Spleen (tissue), 11 donors: ENCODE data around the gene PPP2R1B. TPM values are rescaled to one million over a fixed set of nuclear protein-coding genes. Genes with fewer than 3 reads are reported as not detected.

Experiments used
- DNase-seq: peaks from one replicate; pipeline ENCODE4 v3.0.0-alpha.2; 2020
- H3K27ac ChIP-seq, 8 donors: fragments of 200-600 bp; sonication (generic) in 7 of 8; 1 replicate in 4 of 8; 2 replicates in 4 of 8; pipeline versions ENCODE4 v1.5.0 to v1.8.0; 2016 to 2021; ENCODE audit warnings: inconsistent platforms in 4 of 8, mild to moderate bottlenecking in 4 of 8, moderate library complexity in 1 of 8
- H3K27me3 ChIP-seq, 7 donors: fragments of 200-600 bp; sonication (generic) in 6 of 7; replicated peaks in 1 of 7; 1 replicate in 4 of 7; 2 replicates in 3 of 7; pipeline versions ENCODE4 v1.5.0 to v1.8.0; 2016 to 2021; ENCODE audit warnings: inconsistent platforms in 3 of 7, mild to moderate bottlenecking in 1 of 7
- H3K36me3 ChIP-seq, 6 donors: fragments of 200-600 bp; sonication (generic) in 5 of 6; 1 replicate in 4 of 6; 2 replicates in 2 of 6; pipeline versions ENCODE4 v1.5.0 to v1.8.0; 2016 to 2021; ENCODE audit warnings: inconsistent platforms in 2 of 6
- H3K4me1 ChIP-seq, 6 donors: fragments of 200-600 bp; sonication (generic) in 5 of 6; 1 replicate in 3 of 6; 2 replicates in 3 of 6; pipeline versions ENCODE4 v1.5.0 to v1.8.0; 2016 to 2021; ENCODE audit warnings: inconsistent platforms in 3 of 6
- H3K4me3 ChIP-seq, 8 donors: fragments of 200-600 bp; sonication (generic) in 7 of 8; 1 replicate in 4 of 8; 2 replicates in 4 of 8; pipeline versions ENCODE4 v1.5.0 to v1.8.0; 2016 to 2021; ENCODE audit warnings: inconsistent platforms in 4 of 8, mild to moderate bottlenecking in 4 of 8, moderate library complexity in 2 of 8
- H3K9me3 ChIP-seq, 8 donors: fragments of 200-600 bp; sonication (generic) in 7 of 8; 1 replicate in 4 of 8; 2 replicates in 4 of 8; pipeline versions ENCODE4 v1.5.0 to v1.8.0; 2016 to 2021; ENCODE audit warnings: inconsistent platforms in 4 of 8
- POLR2A ChIP-seq, 3 donors: fragments of 450-650 bp; IDR thresholded peaks; one replicate each; pipeline ENCODE4 v1.5.1; 2017; ENCODE audit warnings: antibody characterized with exemption in 3 of 3, mild to moderate bottlenecking in 1 of 3
- POLR2AphosphoS5 ChIP-seq, 3 donors: sonication (generic); formaldehyde crosslinking; IDR thresholded peaks; one replicate each; pipeline ENCODE4 v1.5.1; 2017; ENCODE audit warnings: antibody characterized with exemption in 3 of 3
- WGBS, 5 donors: extraction: QIAGEN DNeasy Blood & Tissue Kit in 3 of 5; methylation state at CpG; one replicate each; pipeline versions ENCODE4 v1.1.5 to v1.1.7; 2013 to 2018; 5-methylcytosine and 5-hydroxymethylcytosine counted together
- intact Hi-C: fragments of 100-400 bp; cut with DNase I; formaldehyde crosslinking; loops from one replicate; pipeline ENCODE4 v1.15.0; 2023; ENCODE audit warnings: low total_unique reads
- polyA plus RNA-seq, 3 donors: library from polyadenylated mRNA; stranded (reverse); fragments of 200-250 nt; gene quantifications; one replicate each; pipeline ENCODE4 v1.2.1, GENCODE V29; 2013
- total RNA-seq, 7 donors: library from RNA; depleted of rRNA in 3 of 7; stranded (reverse); fragments of >200 nt in 3 of 7; fragmentation: NEBNext Ultra II Directional in 4 of 7; extraction: Animal tissue kit (Norgen Biotek cat#: 25700) in 4 of 7; gene quantifications; one replicate each; pipeline versions ENCODE4 v1.1.0 to v1.2.1, GENCODE V29; 2016 to 2021
- TF ChIP-seq, protein P1 (sequence below), 11 experiments: fragments of 200-600 bp in 7 of 11; fragments of 450-650 bp in 4 of 11; sonication (generic) in 4 of 11; IDR thresholded peaks in 8 of 11; conservative IDR thresholded peaks in 3 of 11; 1 replicate in 7 of 11; 2 replicates in 4 of 11; pipeline versions ENCODE4 v1.4.0 to v1.8.0; 2016 to 2021; ENCODE audit warnings: antibody characterized with exemption in 11 of 11, inconsistent platforms in 4 of 11, mild to moderate bottlenecking in 1 of 11
- donor health status: healthy with polysubstance abuse.
- donor health status: DM: no; HTN: no; CAD: no; lungs with moderate emphysema.
- donor health status: DM: no; HTN: no; CAD: no.
- donor health status: Bipolar disorder and iron deficiency.
- donor health status: healthy.
- donor health status: DM: no; HTN: no; CAD: no.
- donor health status: DM: yes; HTN: yes; CAD: no.

The PPP2R1B gene
- total and polyA plus RNA-seq, 10 donors = 4.0 to 30.3 (median 22.9) TPM

DNA sequence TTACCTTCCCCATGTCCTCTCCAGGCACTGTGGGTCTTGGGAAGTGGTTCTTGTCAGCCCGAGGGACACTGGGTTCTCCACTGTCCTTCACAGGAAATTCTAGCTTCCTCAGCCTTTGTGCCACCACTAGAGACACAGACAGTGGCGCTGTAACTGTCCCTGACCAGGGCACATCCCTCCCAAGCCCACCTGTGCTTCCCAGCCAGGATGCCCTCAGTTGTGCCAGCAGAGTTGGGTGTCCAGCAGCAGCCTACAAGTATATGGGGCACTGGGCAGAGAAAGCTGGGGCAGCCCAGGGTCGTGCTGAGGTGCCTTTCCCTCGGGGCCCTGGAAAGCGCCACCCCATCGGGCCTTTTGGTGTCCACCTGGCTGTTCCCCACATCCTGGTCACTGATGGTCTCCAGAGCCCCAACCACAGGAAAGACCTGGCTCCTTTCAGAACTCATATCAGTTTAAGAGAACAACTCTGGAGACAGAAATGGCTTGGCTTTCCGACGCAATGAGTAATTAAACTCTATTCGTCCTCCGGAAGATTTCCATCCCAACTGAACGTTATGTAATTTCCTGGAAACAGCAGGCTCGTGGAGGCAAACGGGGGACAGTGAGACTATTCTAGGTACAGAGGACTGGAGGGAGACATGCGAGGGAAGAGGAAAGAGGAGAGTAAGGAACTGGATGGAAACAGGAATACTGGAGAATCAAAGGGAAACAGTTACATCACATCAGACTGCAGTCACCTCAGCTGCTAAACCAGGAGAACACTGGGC is 28.6 kb downstream of the PPP2R1B start:
- 55 to 73% (median 59%) methylated on average over 10 to 14 of the region's 14 CpGs for WGBS, 5 donors
- DNase-seq = peak; percentile 73
- Histone ChIP-seq H3K36me3 (peaks cover 0 to 55% (median 19%) of the 10 kb centered on the region in 6 donors), H3K27me3 (no peaks in the 10 kb centered on the region), H3K4me3 (no peak overlapping the region), H3K27ac (peak overlapping the region in 7 of 8 donors; percentile 75 to 85 (median 79)), H3K9me3 (no peaks in the 10 kb centered on the region), H3K4me1 (peaks cover 0 to 51% (median 21%) of the 10 kb centered on the region in 6 donors)
- no peak for TF ChIP-seq POLR2AphosphoS5 (IDR thresholded peaks at IDR 0.05)
- TF ChIP-seq, protein P1, sequence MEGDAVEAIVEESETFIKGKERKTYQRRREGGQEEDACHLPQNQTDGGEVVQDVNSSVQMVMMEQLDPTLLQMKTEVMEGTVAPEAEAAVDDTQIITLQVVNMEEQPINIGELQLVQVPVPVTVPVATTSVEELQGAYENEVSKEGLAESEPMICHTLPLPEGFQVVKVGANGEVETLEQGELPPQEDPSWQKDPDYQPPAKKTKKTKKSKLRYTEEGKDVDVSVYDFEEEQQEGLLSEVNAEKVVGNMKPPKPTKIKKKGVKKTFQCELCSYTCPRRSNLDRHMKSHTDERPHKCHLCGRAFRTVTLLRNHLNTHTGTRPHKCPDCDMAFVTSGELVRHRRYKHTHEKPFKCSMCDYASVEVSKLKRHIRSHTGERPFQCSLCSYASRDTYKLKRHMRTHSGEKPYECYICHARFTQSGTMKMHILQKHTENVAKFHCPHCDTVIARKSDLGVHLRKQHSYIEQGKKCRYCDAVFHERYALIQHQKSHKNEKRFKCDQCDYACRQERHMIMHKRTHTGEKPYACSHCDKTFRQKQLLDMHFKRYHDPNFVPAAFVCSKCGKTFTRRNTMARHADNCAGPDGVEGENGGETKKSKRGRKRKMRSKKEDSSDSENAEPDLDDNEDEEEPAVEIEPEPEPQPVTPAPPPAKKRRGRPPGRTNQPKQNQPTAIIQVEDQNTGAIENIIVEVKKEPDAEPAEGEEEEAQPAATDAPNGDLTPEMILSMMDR (IDR thresholded peaks at IDR 0.05 in 8 of 11, conservative IDR thresholded peaks at IDR 0.05 in 3 of 11) = no peak
- no peak for TF ChIP-seq POLR2A (IDR thresholded peaks at IDR 0.05)
- intact Hi-C loops = no loop called here

DNA sequence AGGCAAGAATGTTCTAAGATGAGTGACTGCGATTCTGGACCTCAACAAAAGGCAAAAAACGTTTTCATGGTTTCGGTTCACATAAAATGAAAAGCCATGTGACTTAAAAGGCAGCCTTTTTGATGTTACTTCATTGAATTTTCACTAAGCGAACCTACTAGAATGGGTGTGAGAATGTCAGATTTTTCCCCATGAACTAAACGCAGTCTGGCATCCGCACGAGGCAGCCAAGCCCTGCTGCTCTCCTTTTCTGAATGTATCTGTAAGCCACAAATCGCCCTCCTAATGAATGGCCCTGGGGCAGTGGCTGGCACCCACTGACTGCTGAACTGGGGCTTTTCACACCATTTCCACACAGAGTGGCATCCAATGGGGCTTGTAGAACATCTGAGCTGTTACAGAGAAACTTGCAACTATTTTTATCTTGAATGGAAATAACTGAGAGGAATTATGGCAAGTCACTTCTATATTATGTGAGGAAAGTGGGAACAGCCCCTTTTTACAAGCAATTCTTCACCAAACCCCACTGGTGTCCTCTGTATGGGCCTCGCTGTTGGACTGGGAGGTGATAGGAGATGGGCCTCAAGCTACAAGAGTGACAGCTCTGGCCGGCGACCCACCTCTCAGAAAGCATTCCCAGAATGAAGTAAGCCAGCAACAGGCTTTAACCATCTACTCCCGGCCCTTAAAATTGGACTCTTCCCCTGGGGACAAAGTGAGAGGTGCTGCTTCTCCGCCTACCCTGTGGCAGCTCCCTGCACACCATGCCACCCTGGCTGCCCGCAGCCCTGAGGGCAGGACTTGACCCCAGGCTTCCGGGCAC is 29.4 kb downstream of the PPP2R1B start:
- Histone ChIP-seq H3K27ac (peak overlapping the region in 7 of 8 donors; percentile 75 to 85 (median 79)), H3K27me3 (no peaks in the 10 kb centered on the region), H3K4me3 (no peak overlapping the region), H3K9me3 (no peaks in the 10 kb centered on the region), H3K36me3 (peaks cover 0 to 47% (median 15%) of the 10 kb centered on the region in 6 donors), H3K4me1 (peaks cover 0 to 51% (median 21%) of the 10 kb centered on the region in 6 donors)
- TF ChIP-seq, protein P1 (IDR thresholded peaks at IDR 0.05 in 8 of 11, conservative IDR thresholded peaks at IDR 0.05 in 3 of 11) = no peak
- peak in 1 of 3 donors; percentile 28 for TF ChIP-seq POLR2AphosphoS5 (IDR thresholded peaks at IDR 0.05)
- intact Hi-C loops = no loop called here
- 83 to 88% (median 85%) methylated on average over 15 of the region's 15 CpGs for WGBS, 5 donors
- DNase-seq = peak; percentile 54

GRCh38 chr11:111736181-111736590 is 30.0 kb downstream of the PPP2R1B start:
- intact Hi-C loops = no loop called here

More at GRCh38 chr11:111736181-111736590, 30.0 kb downstream of the PPP2R1B start:
- Histone ChIP-seq H3K36me3 (peaks cover 0 to 41% (median 10%) of the 10 kb centered on the region in 6 donors), H3K9me3 (no peaks in the 10 kb centered on the region), H3K4me1 (peaks cover 0 to 51% (median 21%) of the 10 kb centered on the region in 6 donors), H3K27ac (peak overlapping the region in 7 of 8 donors; percentile 75 to 85 (median 79)), H3K4me3 (no peak overlapping the region), H3K27me3 (no peaks in the 10 kb centered on the region)
- WGBS, 5 donors = 70 to 84% (median 83%) methylated on average over 11 of the region's 11 CpGs
- TF ChIP-seq POLR2AphosphoS5 (IDR thresholded peaks at IDR 0.05) = no peak
- TF ChIP-seq, protein P1 (IDR thresholded peaks at IDR 0.05 in 8 of 11, conservative IDR thresholded peaks at IDR 0.05 in 3 of 11) = no peak
- TF ChIP-seq POLR2A (IDR thresholded peaks at IDR 0.05) = no peak
- DNase-seq = peak; percentile 61
